HG02852 (cell line): ENCODE results near the gene WNT7B.

Experiments used
- ATAC-seq: cut with Tn5 transposase; IDR thresholded peaks from one replicate; pipeline ENCODE4 v1.9.1; 2021; ENCODE audit warnings: mild to moderate bottlenecking, moderate library complexity; ENCODE audit not compliant: unreplicated experiment

WNT7B gene

GRCh38 chr22:45914309-45914708 lies 62.7 kb downstream of the WNT7B start:
- ATAC-seq, result no peak

GRCh38 chr22:45912910-45913309 lies 64.1 kb downstream of the WNT7B start:
- ATAC-seq, result no peak

- ATAC-seq, result no peak
Measured at GRCh38 chr22:45911601-45912271, 65.2 kb downstream of the WNT7B start.

GRCh38 chr22:45910928-45911467 lies 66.0 kb downstream of the WNT7B start:
- no peak for ATAC-seq

GRCh38 chr22:45908961-45909360 lies 68.0 kb downstream of the WNT7B start:
- no peak for ATAC-seq

GRCh38 chr22:45907996-45908395 lies 69.0 kb downstream of the WNT7B start:
- no peak for ATAC-seq

GRCh38 chr22:45907378-45907777 lies 69.6 kb downstream of the WNT7B start:
- no peak for ATAC-seq

- no peak for ATAC-seq
Measured at GRCh38 chr22:45906946-45907345, 70.0 kb downstream of the WNT7B start.

GRCh38 chr22:45905924-45906865 lies 70.8 kb downstream of the WNT7B start:
- ATAC-seq, result no peak

GRCh38 chr22:45905326-45905923 lies 71.5 kb downstream of the WNT7B start:
- no peak for ATAC-seq

GRCh38 chr22:45904236-45904635 lies 72.7 kb downstream of the WNT7B start:
- ATAC-seq, result no peak

GRCh38 chr22:45903355-45904135 lies 73.4 kb downstream of the WNT7B start:
- ATAC-seq, result no peak

- ATAC-seq, result no peak
Measured at GRCh38 chr22:45897736-45898135, 79.2 kb downstream of the WNT7B start.

GRCh38 chr22:45896964-45897538 lies 79.9 kb downstream of the WNT7B start:
- ATAC-seq, result no peak

GRCh38 chr22:45896153-45896951 lies 80.6 kb downstream of the WNT7B start:
- no peak for ATAC-seq

- ATAC-seq, result no peak
Measured at GRCh38 chr22:45895436-45896152, 81.4 kb downstream of the WNT7B start.

GRCh38 chr22:45893516-45893915 lies 83.4 kb downstream of the WNT7B start:
- no peak for ATAC-seq

GRCh38 chr22:45892681-45893461 lies 84.1 kb downstream of the WNT7B start:
- ATAC-seq, result no peak
